Nephron progenitor cell (in vitro differentiated cells): ENCODE results near the gene FAM174A.

ENCODE experiments used
- DNase-seq: peaks from one replicate; pipeline ENCODE4 v3.0.0; 2021
- H3K27ac Mint-ChIP-seq: 2 replicates; pipeline ENCODE4 v1.8.0; 2021; ENCODE audit warnings: mild to moderate bottlenecking, moderate library complexity, mixed read lengths
- H3K27me3 Mint-ChIP-seq: 2 replicates; pipeline ENCODE4 v1.8.0; 2021; ENCODE audit warnings: mild to moderate bottlenecking, low read depth, mixed read lengths; ENCODE audit not compliant: poor library complexity
- H3K36me3 Mint-ChIP-seq: 2 replicates; pipeline ENCODE4 v1.8.0; 2021; ENCODE audit warnings: low read depth, mixed read lengths
- H3K4me1 Mint-ChIP-seq: 2 replicates; pipeline ENCODE4 v1.8.0; 2021; ENCODE audit warnings: mixed read lengths
- H3K4me3 Mint-ChIP-seq: 2 replicates; pipeline ENCODE4 v1.8.0; 2021; ENCODE audit warnings: mild to moderate bottlenecking, moderate library complexity, mixed read lengths
- H3K9me3 Mint-ChIP-seq: 2 replicates; pipeline ENCODE4 v1.8.0; 2021; ENCODE audit warnings: mild to moderate bottlenecking, moderate library complexity, mixed read lengths
- CTCF ChIP-seq: fragments of 200-600 bp; sonication (generic); IDR thresholded peaks from 2 replicates; pipeline ENCODE4 v1.5.0; 2021; ENCODE audit warnings: antibody characterized with exemption

The FAM174A gene

GRCh38 chr5:100577506-100577905 lies 42.3 kb downstream of the FAM174A start:
- Mint-ChIP-seq H3K4me3 (no peak overlapping the region), H3K27ac (no peak overlapping the region), H3K9me3 (peaks cover 7% of the 10 kb centered on the region), H3K27me3 (no peaks in the 10 kb centered on the region), H3K36me3 (peaks cover 34% of the 10 kb centered on the region), H3K4me1 (no peaks in the 10 kb centered on the region)
- DNase-seq, result no peak
- TF ChIP-seq CTCF, result no peak

- Mint-ChIP-seq H3K4me3 (no peak overlapping the region), H3K27ac (no peak overlapping the region), H3K4me1 (no peaks in the 10 kb centered on the region), H3K9me3 (no peaks in the 10 kb centered on the region), H3K36me3 (peaks cover 21% of the 10 kb centered on the region), H3K27me3 (no peaks in the 10 kb centered on the region)
- no peak for DNase-seq
- no peak for TF ChIP-seq CTCF
Observed at GRCh38 chr5:100584069-100584468, 48.9 kb downstream of the FAM174A start.

GRCh38 chr5:100584889-100585288 lies 49.7 kb downstream of the FAM174A start:
- no peak for DNase-seq
- Mint-ChIP-seq H3K4me1 (no peaks in the 10 kb centered on the region), H3K36me3 (peaks cover 21% of the 10 kb centered on the region), H3K27me3 (no peaks in the 10 kb centered on the region), H3K9me3 (no peaks in the 10 kb centered on the region), H3K4me3 (no peak overlapping the region), H3K27ac (no peak overlapping the region)
- TF ChIP-seq CTCF, result no peak

GRCh38 chr5:100590867-100591266 lies 55.7 kb downstream of the FAM174A start:
- Mint-ChIP-seq H3K4me3 (no peak overlapping the region), H3K9me3 (no peaks in the 10 kb centered on the region), H3K4me1 (no peaks in the 10 kb centered on the region), H3K36me3 (peaks cover 7% of the 10 kb centered on the region), H3K27me3 (no peaks in the 10 kb centered on the region), H3K27ac (no peak overlapping the region)
- no peak for TF ChIP-seq CTCF
- no peak for DNase-seq

GRCh38 chr5:100595152-100595811 lies 60.1 kb downstream of the FAM174A start:
- no peaks in the 10 kb centered on the region for H3K27me3 Mint-ChIP-seq
- H3K27ac Mint-ChIP-seq, result no peak overlapping the region
- H3K9me3 Mint-ChIP-seq, result no peaks in the 10 kb centered on the region
- H3K4me1 Mint-ChIP-seq, result no peaks in the 10 kb centered on the region
- DNase-seq, result no peak
- TF ChIP-seq CTCF, result no peak
- no peaks in the 10 kb centered on the region for H3K36me3 Mint-ChIP-seq
- no peak overlapping the region for H3K4me3 Mint-ChIP-seq

GRCh38 chr5:100595812-100596173 lies 60.6 kb downstream of the FAM174A start:
- H3K36me3 Mint-ChIP-seq, result no peaks in the 10 kb centered on the region
- H3K4me3 Mint-ChIP-seq, result no peak overlapping the region
- no peak overlapping the region for H3K27ac Mint-ChIP-seq

More at GRCh38 chr5:100595812-100596173, 60.6 kb downstream of the FAM174A start:
- Mint-ChIP-seq H3K4me1 (no peaks in the 10 kb centered on the region), H3K9me3 (no peaks in the 10 kb centered on the region), H3K27me3 (no peaks in the 10 kb centered on the region)
- no peak for TF ChIP-seq CTCF
- no peak for DNase-seq
